SH-SY5Y (cell line): ENCODE measurements around the gene STAB2.

Source experiments
- GATA2 ChIP-seq: IDR thresholded peaks from 2 replicates; pipeline ENCODE4 v1.6.1; 2011; ENCODE audit warnings: mild to moderate bottlenecking, low read depth, low read length
- GATA3 ChIP-seq: IDR thresholded peaks from 2 replicates; pipeline ENCODE4 v1.6.1; 2011; ENCODE audit warnings: low read depth, mild to moderate bottlenecking, low read length, moderate library complexity

- no peak for TF ChIP-seq GATA2
- TF ChIP-seq GATA3 = no peak
Measured at GRCh38 chr12:103783744-103784664, 196.9 kb downstream of the STAB2 start.
